C4-2B (cell line): Measurements from ENCODE around the gene SMOC1.

ENCODE experiments used
- H3K27ac ChIP-seq: fragments of 450-650 bp; 2 replicates; pipeline ENCODE4 v1.5.1; 2017
- CTCF ChIP-seq: fragments of 450-650 bp; conservative IDR thresholded peaks from 2 replicates; pipeline ENCODE4 v1.5.1; 2017; ENCODE audit warnings: mild to moderate bottlenecking
- ZFX ChIP-seq: fragments of 450-650 bp; IDR thresholded peaks from 2 replicates; pipeline ENCODE4 v1.6.1; 2017

The SMOC1 gene

DNA sequence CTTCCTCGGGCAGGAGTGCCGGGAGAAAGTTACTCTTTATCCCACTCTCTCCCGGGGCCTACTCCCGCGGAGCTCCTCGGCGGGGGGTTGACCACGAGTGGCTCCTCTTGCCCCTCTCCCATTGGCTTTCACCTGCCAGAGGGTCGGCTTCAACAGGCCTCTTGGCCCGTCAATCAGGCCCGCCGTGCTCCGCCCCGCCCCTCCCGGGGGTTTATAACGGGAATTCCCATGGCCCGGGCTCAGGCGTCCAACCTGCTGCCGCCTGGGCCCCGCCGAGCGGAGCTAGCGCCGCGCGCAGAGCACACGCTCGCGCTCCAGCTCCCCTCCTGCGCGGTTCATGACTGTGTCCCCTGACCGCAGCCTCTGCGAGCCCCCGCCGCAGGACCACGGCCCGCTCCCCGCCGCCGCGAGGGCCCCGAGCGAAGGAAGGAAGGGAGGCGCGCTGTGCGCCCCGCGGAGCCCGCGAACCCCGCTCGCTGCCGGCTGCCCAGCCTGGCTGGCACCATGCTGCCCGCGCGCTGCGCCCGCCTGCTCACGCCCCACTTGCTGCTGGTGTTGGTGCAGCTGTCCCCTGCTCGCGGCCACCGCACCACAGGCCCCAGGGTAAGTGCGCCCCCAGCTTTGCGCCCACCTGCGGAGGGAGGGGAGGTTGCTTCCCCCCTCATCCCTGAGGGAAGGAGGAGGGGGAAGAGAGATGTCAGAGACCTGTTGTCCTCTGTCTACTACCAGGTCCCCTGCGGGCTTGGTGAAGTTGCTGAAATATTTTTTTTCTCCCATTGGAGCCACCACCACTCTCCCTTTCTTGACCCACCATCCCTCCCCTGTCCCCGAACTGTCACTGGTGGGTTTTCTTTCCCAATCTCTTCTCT lies at the start of gene SMOC1:
Gene SMOC1 (plus strand): TSS at position 242 of the 869 bp plus-strand sequence. CDS start 263 bp downstream, at position 505.
- TF ChIP-seq CTCF: no peak
- TF ChIP-seq ZFX: no peak
- no peak within 1 kb of the TSS for H3K27ac ChIP-seq

DNA sequence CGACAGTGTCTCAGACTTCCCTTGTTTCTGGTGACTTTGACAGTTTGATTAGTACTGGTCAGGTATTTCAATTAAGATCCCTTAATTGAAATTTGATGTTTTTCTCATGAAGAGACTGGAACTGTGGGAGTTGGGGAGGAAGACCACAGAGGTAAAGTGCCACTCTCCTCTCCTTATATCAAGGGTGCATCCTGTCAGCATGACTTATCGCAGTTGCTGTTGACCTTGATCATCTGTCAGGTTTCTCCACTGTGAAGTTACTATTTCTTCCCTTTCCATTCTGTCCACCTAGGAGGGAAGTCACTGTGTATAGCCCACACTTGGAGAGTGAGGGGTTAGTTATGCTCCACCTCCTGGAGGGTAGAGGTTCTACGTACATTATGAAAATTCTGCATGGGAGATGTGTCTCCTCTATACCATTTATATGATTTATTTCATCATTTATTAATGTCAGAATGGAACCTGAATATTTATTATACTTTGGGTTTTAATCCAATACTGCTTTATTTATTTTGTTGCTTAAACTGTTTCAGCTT lies 40.3 kb upstream of the SMOC1 start:
- H3K27ac ChIP-seq: no peak overlapping the region
- TF ChIP-seq CTCF (no peak; the same call in 1 of the 2 replicates), ZFX (no peak)

DNA sequence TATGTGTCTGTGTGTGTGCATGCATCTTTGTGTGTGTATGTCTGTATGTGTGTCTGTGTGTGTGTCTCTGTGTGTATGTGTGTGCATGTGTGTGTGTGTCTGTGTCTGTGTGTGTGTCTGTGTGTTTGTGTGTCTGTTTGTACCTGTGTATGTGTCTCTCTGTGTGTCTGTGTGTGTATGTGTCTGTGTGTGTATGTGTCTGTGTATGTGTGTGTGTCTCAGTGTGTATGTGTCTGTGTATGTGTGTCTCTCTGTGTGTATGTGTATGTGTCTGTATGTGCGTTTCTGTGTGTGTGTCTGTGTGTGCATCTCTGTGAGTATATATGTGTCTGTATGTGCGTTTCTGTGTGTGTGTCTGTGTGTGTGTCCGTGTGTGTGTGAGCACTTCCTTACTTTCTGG lies 39.6 kb upstream of the SMOC1 start:
- TF ChIP-seq ZFX (no peak), CTCF (no peak)

DNA sequence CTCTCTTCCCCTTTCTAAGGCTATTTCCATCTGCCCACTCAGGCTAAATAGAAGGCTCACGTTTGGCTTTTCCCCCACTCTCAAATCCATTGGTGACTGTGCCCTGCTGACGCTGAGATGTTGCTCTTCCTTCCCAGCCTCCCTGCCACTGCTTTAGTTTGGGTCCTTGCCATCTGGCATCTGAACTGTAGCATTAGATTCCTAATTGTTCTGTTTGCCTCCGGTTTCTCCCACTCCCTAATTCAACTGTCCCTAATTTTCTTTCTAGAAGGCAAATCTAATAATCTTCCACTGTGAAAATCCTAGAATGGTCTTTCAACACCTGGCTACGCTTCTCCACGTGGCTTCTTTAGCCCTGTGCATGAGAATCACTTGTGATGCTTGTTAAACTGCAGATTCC lies 37.6 kb upstream of the SMOC1 start:
- TF ChIP-seq ZFX: no peak
- no peak for TF ChIP-seq CTCF
- no peak overlapping the region for H3K27ac ChIP-seq

More for the DNA sequence above, 39.6 kb upstream of the SMOC1 start:
- H3K27ac ChIP-seq: no peak overlapping the region

- no peak overlapping the region for H3K27ac ChIP-seq
- TF ChIP-seq ZFX (no peak), CTCF (no peak)
Measured at GRCh38 chr14:69842686-69843420, 36.4 kb upstream of the SMOC1 start.

DNA sequence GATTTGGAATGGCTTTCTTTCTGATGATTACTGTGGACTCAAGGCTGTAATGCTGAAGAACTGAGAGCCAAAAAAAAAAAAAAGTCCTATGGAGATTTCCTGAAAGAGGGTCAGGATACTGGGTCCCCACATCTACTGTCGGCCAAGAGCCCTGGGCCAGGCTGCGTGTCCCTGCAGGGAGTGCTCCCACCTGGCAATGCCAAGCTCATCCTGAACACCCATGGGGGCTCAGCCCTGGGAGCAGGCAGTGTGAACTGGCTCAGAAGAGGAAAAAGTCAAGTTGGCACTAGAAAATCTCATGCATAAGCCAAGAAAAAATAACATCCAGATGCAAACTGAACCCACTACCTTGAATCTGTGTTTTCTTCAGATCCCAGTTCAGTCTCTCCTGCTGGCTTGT lies 35.0 kb upstream of the SMOC1 start:
- H3K27ac ChIP-seq: no peak overlapping the region
- no peak for TF ChIP-seq CTCF
- no peak for TF ChIP-seq ZFX

- no peak overlapping the region for H3K27ac ChIP-seq
- no peak for TF ChIP-seq ZFX
- TF ChIP-seq CTCF: no peak
Measured at GRCh38 chr14:69845050-69845581, 34.1 kb upstream of the SMOC1 start.
